NCI-H187 (cell line): ENCODE results near the gene HOXC6.
"Not testable (repeated sequence)": the region's sequence is repeated elsewhere in the genome, so short reads cannot be mapped to it uniquely, and the experiment has no call there.

Experiments
- DNase-seq, 2 experiments: peaks; one replicate each; lab custom pipeline; 2025; lab: John Stamatoyannopoulos, UW

The HOXC6 gene

DNA sequence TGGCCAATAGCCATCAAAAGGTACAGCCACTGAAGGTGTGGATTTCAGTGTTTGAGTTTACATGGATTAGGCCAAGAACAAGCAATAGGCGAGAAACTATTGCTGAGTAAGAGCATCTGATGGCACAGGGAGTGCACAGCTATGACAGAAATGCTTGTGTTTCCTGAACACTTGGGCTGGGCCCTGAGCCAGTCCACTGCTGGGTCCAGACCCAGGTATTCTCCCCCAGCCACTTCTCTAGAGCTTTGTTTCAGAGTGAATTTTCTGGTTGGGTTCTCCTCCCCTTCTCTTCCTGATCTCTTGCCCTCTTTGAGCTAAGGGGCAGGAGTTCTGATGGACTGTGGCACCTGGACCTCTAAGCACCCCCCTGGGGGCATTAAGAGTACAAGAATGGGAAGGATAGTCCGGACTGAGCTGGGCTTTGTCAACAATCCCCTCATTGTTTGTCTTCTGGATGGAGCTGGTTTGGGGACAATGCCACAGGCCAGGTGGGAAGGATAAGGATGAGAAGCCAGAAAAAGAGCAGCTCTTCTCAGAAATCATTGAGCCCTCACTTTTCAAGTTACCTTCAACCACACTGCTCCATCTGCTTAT, 13.0 kb downstream of the HOXC6 start:
- DNase-seq = no peak

DNA sequence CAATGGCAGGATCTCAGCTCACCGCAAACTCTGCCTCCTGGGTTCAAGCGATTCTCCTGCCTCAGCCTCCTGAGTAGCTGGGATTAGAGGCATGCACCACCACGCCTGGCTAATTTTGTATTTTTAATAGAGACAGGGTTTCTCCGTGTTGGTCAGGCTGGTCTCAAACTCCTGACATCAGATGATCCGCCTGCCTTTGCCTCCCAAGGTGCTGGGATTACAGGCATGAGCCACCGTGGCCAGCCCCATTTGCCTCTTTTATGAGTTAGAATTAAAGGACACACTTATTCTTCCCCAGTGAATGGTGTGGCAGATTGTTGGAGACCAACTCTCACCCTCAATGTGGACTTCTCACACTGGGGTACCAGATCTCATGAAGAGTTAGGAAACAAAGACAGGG, 13.8 kb downstream of the HOXC6 start:
- not testable (repeated sequence) for DNase-seq

DNA sequence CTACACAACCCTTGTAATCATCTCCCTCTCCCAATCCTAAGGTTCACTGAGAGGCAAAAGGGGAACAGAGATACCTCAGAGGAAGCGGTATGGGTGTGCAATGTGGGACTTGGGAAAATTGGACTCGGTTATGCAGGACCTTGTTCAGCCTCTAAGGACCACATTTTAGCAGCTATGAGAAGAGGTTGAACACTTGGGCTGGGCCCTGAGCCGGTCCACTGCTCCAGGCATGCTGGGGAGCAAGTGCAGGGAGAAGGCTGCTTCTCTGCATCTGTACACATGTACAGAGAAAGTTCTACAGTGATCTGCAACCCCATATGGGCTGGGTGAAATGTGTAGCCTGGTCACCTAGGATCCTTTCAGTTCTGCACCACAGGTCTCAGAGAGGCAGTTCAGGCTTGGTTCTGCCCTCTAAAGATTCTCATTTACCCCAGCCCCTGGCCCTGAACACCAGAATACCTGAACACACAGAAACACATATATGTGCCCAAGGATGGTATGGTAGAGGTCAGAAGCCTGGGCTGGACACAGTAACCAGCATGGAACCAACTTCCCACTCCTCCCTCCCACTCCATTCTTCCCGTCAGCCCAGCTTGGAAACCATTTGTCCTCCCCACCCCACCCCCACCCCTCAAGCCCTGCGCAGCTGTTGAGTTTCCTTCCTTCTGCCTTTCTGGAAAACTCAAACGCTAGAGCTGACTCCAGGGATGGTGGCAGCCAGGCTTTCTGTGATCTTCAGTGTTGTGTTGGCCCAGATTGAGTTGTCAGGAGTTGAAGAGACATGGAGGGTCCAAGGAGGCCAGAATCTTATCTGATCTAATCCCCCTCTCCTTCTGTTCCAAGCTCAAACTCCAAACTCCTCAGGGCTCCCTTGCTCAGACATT, 15.0 kb downstream of the HOXC6 start:
- DNase-seq = no peak

DNA sequence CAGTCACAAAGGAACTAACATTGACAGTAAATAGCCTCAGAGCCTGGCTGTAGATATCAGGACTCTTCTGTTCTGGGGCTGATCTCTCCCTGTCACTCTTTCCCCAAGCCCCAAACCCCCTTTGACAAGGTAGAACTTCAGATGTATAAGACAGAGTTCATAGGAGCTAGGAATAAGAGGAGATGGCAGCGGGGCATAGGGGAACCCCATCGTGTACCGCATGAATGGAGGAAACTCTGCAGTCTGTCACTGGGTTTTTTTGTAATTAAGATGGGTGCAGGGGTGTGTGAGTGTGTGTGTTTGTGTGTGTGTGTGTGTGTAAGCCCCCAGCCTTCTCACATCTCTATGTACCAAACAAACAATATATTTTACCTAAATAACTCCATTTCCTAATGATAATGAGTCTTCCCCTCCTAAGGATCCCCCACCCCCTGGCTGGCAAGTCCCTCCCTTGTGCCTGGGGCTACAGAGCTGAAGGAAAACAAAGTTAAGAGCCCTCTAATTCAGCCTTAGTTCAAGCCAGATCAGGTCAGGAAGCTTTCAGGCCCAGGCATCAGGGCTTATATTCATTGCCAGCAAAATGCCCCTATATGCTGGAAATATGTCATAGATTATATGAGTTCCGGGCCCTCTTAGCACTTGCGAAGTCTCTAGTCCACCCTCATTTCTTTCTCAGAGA, 16.3 kb downstream of the HOXC6 start:
- no peak for DNase-seq

DNA sequence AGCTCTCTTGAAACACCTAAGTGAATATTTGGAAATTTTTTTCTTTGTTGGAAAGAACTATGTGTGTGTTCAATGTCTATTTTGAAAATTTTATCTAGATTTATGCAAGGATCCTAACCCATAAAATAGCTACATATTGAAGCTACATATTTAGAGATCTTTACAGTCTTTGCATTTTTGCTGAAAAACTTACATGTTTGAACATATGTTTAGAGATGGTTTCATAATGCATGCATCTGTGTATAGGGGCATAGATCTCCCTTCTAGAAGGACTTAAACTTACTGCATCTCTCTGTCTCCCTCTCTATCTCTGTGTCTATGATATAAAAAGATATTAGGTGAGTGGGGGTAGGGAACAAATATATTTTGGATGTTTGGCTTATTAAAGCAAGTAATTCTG, 17.2 kb downstream of the HOXC6 start:
- no peak for DNase-seq

DNA sequence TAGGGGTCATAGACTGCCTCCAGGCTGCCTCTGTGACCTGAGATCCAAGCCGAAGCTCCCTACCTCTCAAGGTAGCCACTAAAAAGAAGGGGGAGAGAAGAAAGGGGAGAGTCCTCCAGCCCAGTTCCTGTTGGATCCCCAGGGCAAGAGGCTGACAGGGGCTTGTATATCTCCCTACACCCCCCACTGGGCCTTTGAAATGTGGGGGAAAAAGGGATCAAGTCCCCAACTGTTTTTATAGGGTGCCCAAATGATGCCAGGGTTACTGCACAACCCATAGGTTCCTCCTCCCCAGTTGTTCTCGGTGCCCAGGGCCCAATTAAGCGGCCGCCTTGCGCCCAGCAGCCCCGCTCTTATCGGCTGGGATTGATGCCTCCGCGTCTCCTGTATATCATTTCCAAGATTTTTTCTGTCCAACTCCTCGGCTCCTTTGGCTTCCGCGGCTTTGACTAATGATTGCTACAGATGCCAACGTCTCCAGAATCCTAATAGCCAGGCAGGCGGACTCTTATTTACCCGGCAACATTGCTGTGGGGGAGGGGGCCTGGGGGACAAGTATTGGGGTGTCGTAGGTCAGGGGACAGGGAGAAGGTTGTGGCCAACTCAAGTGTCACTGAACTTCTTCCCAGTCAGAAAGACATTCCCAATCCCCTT, 17.8 kb downstream of the HOXC6 start:
- no peak for DNase-seq

DNA sequence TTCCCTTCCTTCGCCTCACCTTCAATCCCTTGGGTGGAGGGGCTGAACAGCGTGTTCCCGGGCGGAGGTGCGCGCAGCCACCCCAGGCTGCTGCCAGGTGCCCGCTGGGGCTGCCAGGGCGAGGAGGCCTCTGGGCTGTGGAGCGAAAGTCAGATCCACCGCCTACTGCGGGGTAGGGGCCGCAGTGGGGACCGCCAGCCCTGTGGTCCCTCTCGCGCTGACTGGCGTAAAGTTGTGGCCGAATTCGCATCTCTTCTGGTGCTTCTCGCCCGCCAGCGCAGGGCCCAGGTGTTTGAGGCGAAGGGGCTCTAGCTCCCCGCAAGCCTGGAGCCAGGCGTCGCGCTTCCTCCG, 18.5 kb downstream of the HOXC6 start:
- DNase-seq = no peak

DNA sequence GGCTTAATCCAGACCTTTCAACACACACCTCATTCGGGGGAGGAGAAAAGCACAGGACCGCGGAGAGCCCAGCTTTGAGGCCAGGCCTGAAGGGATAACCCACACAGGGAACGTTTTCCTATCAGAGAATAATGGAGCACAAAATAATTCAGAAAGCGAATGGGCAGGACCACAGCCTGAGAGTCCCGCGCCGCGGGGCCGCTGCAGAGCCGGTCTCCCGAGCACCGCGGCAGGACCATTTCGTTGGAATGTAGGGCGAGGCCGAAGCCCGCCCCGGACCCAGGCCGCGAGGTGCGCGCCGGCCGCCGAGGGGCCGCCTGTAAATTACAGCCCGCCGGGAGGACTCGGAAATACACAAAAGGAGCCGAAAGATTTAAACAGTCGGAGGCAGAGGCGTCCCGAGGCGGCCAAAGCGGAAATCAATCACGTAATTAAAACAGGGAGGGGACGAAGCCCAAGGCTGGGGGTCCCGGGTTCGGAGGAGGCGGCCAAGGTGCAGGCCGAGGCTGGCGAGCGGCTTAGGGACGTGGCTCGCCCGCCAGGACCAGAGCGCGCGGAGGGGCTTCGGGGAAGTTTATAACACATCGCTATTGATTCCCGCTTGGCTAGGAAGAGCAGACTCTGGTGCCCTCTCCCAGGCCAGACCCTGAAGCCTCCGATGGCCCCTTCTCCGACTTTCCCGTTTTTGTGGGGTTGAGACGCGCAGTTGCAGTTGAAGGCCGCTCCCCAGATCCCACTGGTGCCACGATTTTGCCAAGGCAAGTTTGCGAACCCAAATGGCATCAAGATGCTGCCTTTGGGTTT, 19.1 kb downstream of the HOXC6 start:
- no peak for DNase-seq

DNA sequence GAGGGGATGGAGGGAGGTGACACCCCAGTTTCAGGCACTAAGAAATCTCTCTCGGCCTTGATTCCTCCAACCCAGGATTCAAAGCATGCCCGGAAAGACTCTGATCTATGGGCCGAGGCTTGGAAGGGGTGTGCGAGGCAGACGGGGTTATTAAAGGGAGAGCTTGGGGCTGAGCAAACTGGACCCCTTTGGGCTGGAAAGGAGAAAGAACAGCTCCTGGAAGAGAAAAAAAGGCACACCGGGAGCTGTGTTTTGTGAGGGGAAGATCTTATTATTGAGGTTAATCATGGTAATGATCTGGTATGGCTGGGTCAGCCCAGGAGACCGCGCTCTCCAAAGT, 19.7 kb downstream of the HOXC6 start:
- no peak for DNase-seq

DNA sequence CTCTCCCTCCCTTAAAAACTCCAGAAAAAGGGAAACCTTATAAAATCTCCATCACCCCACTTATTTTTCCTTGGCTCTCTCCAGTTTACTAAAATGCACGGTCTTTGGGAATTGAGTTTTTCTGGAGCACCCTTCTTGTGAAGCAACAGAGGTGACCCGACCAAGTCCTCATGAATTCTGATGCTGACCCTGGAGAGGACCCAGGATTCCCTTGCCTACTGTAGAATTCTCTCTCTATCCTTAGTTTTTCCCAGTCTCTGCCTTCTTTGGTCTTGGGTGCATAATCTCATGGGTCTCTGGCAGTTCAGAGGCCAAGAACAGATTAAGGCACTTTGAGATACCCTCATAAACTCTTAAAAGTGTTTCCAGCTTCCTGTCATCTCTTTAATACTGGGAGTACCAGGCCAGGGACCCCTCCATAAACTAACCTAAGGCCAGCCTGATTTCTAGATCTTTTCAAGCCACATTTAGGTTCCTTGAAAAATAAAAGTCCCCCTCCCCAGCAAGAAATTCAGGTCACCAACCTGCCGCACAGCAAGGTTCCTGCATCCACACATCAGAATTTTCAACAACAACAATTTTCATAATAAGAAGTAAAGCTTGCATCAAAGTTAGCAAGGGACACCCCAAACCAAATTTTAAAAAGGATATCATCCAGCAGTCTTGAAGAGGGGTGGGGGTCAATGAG, 20.3 kb downstream of the HOXC6 start:
- DNase-seq = no peak

DNA sequence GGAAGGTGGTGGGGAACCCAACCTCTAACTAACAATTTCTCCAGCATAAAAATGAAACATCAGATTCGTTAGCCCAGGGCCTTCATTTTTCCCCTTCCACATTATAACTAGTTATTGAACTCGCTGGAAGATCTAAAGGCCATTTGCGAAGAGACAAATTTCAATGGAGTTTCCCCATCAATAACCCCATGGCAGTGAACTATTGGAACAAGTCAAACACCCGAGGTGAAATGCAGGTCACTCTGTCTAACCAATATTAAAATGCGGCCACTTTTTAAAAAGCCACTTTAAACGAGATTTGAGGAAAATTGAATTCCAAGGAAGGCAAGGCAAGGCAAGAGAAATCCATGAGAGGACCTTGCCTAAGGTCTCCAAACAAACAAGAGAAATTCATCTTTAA, 20.9 kb downstream of the HOXC6 start:
- no peak for DNase-seq

DNA sequence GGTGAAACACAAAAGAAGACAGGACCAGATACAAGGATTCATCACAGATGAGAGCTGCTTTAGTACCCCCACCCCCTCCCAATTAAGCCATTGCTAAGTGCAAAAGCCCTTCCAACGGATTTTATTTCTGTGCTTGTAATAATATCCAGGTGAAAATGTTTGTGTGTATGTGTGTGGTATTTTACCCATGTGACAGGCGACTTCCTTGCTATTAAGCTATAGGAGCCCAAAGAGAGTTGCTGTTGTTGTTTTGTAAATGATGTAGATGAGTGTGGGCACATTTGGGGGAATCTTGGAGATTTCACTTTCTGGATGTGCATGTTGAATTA, 22.2 kb downstream of the HOXC6 start:
- DNase-seq = no peak

DNA sequence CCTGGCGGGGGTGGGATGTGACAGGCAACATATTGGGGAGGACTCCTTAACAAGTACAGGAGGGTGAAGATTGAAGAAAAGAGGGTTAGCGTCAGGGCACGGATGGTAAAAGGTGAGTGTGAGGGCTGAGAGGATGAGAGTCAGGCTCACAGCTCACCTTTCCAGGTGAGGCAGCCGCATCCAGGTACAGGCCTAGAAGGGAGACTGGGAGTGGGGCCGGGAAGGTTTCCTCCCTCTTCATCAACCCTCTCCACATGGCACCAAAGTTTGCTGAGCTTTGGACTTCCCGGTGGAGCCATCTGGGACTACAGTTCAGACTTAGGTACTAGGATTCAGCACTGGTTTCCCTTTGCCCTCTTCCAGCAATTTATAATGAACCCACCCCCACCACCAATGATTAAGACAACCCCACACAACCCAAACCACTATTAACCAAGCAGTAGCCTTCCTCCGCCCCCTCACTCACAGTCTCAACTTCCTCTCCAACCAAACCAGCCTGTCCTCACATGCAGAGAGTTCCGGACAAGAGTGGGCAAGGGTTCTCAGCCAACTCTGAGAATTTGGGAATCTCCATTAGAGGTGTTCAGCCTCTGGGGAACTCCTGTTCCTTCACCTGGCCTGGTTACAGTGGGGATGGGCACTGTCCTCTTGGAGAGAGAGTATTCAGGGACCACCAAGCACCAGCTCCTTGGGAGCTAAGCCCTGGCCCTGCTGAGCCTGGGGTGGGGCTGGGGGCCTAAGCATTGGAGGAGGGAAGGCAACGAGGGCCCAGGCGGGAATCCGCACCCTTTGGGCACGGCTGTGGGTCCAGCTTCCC, 23.0 kb downstream of the HOXC6 start:
- DNase-seq = no peak

DNA sequence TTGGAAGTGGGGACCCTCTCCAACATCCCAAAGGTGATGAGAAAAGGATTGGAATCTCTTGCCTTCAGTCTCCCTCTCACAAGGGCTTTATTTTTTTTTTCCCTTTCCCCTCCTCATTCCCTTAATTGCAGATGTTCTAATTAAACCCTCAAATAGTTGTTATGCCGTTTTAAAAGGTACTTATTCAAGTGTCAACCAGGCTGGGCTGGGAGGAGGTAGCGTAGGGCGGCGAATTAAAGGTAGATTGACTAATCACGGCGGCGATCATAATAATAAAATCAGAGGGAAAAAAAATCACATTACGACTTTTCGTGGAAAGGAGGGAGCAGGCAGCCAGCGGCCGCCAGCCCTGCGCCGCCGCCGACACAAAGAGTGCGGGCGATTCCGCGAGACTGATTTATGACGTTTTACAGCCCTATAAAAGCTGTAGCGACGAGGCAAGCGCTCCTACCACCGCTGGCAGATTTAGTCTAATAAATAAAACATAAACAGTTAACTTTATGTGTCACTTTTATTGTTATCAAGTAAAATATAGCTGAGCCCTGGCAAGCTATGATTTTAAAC, 23.7 kb downstream of the HOXC6 start:
- no peak for DNase-seq

DNA sequence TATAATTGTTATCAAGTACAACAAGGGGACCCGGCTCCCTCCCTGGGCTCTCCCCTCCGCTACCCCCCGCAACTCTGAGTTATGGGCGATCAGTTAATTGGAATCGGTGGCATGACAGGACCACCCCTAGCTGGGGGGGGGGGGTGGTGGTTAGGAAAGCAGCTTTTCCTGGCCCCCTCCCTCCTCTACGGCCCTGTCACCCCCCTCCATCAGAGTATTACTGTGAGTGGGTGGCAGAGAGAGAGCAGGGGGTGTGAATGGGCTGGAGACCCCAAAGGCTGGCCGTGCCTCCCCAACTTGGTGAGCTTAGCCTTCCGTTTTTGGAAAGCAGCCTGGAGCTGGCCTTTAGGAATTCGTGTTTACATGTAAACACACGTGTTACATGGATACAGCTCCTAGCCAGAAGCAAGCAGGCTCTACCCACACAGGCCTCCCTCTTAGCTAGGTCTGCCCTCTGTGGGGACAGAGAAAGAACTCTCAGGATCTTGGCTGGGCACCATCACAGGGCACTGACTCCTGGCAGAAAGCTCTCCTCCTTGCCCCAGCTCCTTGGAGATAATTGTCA, 24.3 kb downstream of the HOXC6 start:
- no peak for DNase-seq

DNA sequence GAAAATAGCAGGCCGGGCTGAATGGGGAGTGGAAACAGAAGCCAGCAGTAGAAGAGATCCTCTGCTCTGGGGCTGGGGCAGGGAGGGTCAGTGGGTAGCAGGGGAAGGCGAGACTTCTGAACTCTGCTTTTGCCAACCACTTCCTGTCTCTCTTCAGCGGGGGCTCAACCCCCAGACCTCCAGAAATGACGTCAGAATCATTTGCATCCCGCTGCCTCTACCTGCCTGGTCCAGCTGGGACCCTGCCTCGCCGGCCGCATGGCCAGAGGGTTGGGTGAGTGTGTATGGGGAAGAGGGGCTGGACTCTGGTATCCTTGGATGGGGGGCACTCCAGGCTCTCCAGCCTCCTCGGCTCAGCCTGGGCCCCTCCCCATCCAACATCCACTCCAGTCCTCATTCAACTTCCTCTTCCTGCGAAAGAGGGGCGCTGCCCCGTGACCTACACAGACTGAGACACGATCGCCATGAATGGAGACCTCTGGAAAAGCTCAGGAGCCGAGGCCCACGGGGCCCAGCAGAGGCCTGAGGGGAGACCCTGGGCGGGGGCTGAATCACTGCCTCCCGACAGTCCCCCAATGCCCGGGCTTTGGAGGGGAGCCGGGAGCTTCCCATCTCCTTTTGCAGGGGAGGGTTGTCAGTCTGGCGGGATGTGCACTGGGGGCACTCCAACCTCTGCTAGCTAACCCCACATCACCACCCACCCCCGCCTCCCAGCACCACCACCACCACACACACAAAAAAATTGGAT, 24.9 kb downstream of the HOXC6 start:
- no peak for DNase-seq

DNA sequence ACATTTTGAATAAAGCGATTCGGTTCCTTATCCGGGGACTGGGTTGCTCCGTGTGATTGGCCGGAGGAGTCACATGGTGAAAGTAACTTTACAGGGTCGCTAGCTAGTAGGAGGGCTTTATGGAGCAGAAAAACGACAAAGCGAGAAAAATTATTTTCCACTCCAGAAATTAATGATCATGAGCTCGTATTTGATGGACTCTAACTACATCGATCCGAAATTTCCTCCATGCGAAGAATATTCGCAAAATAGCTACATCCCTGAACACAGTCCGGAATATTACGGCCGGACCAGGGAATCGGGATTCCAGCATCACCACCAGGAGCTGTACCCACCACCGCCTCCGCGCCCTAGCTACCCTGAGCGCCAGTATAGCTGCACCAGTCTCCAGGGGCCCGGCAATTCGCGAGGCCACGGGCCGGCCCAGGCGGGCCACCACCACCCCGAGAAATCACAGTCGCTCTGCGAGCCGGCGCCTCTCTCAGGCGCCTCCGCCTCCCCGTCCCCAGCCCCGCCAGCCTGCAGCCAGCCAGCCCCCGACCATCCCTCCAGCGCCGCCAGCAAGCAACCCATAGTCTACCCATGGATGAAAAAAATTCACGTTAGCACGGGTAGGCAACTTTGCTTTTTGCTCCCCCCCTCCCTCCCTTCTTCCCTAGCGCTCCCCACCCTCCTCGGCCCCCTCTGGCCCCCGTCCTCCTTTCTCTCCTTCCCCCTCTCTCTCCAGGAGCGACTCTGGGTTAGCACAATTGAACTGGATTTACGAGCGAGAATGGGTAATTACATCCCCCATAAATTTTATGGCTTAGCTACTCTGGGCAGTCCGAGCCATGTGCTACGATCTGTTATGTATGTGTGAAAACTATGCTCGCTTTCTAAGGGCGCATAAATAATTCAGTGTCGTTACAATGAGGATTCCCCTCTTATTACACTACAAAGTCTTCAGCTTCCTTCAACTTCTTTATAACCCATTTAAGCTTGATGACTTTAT, 25.8 kb downstream of the HOXC6 start, which contains the start of gene HOXC4:
TSS of gene HOXC4 (plus strand) at position 85 of the 991 bp plus-strand sequence. CDS start at position 173, 88 bp downstream.
- DNase-seq = no peak

DNA sequence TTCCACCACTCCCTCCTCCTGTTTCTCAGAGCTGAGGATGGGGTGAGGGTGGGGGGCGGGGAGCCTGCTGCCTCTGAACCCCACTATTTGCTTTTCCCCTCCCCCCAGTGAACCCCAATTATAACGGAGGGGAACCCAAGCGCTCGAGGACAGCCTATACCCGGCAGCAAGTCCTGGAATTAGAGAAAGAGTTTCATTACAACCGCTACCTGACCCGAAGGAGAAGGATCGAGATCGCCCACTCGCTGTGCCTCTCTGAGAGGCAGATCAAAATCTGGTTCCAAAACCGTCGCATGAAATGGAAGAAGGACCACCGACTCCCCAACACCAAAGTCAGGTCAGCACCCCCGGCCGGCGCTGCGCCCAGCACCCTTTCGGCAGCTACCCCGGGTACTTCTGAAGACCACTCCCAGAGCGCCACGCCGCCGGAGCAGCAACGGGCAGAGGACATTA, 26.5 kb downstream of the HOXC6 start:
- DNase-seq = no peak
